Measurements from ENCODE around the gene ARHGEF16.

Gene ARHGEF16

DNA sequence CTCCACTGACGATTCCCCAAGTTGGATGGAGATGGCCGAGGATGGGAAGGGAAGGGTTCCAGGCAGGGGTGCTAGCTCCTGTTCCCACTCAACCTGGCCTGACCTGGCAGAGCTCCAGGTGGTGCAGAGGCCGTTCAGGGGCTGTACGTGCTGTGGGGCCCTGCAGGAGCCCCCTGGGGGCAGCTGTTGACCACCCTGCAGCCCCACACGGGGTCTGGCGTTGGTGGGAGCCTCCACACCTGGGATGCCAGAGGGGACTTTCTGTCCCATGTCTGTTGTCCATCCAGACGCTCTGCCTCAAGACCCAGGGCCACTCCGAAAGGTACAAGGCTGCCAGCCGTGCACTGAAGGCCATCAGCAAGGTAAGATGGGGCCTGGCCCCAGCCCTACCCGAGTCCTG is 20.0 kb downstream of the ARHGEF16 start:
- H3K4me3 Mint-ChIP-seq = no peak overlapping the region
- no peak overlapping the region for H3K27ac Mint-ChIP-seq
- H3K9me3 Mint-ChIP-seq = no peaks in the 10 kb centered on the region
- DNase-seq = no peak
- peaks cover 0 to 11% of the 10 kb centered on the region in 2 donors for H3K27me3 Mint-ChIP-seq
- H3K36me3 Mint-ChIP-seq (ENCODE audit: insufficient read depth) = no peaks in the 10 kb centered on the region
- ATAC-seq (replicated peaks) = no peak
- no peaks in the 10 kb centered on the region for H3K4me1 Mint-ChIP-seq (ENCODE audit: low read depth in 2 of 2)

DNA sequence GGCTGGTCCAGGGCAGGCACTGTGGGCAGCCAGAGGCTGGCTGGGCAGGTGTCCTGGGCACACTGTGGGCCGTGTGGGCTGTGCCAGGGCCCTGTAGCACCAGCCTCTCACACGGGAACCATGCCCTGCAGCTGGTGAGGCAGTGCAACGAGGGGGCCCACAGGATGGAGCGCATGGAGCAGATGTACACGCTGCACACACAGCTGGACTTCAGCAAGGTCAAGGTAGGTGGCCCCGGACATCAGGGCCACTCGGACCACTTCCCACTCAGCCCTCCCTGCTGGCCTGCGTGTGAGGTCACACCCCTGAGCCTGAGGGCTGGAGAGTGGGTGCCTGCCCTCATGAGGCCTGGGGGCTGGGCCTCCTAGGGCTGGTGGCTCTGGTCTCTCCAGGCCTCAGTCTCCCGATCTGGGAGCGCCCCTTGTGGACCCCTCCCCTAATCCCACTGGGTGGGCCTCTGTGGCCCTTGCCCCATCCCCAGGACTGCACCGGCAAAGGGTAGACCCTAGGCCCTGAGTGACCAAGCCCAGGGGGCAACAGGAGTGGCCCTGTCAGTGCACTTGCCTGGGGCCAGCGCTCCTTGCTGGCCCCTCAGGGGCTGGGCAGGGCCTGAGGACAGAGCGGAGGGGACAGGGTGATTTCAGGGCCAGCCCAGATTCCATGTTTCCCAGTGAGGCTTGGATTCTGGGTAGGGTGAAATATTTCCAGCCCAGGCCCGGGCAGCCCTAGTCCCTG is 21.5 kb downstream of the ARHGEF16 start:
- H3K27ac Mint-ChIP-seq = no peak overlapping the region
- no peaks in the 10 kb centered on the region for H3K4me1 Mint-ChIP-seq (ENCODE audit: low read depth in 2 of 2)
- H3K27me3 Mint-ChIP-seq = no peaks in the 10 kb centered on the region
- no peak overlapping the region for H3K4me3 Mint-ChIP-seq
- DNase-seq = no peak
- H3K36me3 Mint-ChIP-seq (ENCODE audit: insufficient read depth) = no peaks in the 10 kb centered on the region
- no peaks in the 10 kb centered on the region for H3K9me3 Mint-ChIP-seq
- no peak for ATAC-seq (replicated peaks)

DNA sequence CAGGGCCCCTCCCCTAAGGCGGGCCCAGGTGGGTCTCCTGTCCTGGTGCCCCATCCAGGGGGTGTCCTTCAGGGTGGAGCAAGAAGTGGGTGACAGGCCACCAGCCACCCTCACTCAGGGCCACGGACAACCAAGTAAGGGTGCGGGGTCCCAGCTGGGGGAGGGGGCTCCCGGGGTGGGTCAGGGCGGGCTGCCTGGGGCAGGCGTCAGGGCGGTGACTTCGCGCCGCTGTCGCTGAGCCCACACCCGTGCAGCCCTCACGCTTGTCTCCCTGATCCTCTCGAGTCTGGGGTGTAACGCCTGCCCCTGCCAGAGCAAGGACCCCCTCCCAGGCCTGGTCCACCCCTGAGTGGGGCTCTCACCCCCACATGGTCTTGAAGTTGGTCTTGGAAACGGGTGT is 22.2 kb downstream of the ARHGEF16 start:
- no peak for DNase-seq
- H3K27me3 Mint-ChIP-seq = no peaks in the 10 kb centered on the region
- no peak overlapping the region for H3K27ac Mint-ChIP-seq
- no peaks in the 10 kb centered on the region for H3K36me3 Mint-ChIP-seq (ENCODE audit: insufficient read depth)
- H3K4me3 Mint-ChIP-seq = no peak overlapping the region
- no peaks in the 10 kb centered on the region for H3K4me1 Mint-ChIP-seq (ENCODE audit: low read depth in 2 of 2)
- no peaks in the 10 kb centered on the region for H3K9me3 Mint-ChIP-seq
- ATAC-seq (replicated peaks) = no peak

DNA sequence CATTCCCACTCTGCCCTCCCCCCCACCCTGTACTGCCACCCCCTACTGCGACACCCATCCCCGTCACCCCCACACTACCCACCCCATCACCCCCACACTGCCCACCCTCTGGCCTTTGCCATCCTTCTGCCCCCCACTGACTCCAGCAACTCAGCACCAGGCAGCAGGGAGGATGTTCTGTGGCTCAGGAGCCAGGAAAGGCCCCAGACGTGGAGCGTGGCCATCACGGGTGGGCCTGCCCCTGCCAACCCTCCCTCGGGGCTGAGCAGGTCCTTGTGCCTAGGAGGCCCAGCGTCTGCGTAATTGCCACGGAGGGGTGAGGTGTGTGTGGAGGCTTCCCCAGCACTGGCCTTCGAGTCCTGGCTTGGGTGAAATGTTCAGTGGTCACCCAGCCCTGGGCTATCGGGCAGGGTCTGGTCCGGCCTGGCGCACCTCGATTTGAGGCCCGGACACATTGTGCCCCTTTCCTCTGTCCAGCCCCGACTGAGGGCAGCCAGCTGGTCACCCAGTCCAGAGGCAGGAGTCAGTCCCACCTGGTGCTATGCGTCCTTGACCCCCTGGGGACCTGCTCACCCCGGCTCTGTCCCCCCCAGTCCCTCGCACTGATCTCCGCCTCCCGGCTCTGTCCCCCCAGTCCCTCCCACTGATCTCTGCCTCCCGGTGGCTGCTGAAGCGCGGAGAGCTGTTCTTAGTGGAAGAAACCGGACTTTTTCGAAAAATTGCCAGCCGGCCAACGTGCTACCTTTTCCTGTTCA is 23.0 kb downstream of the ARHGEF16 start:
- Mint-ChIP-seq H3K9me3 (no peaks in the 10 kb centered on the region), H3K27me3 (no peaks in the 10 kb centered on the region), H3K4me1 (ENCODE audit: low read depth in 2 of 2) (no peaks in the 10 kb centered on the region), H3K36me3 (ENCODE audit: insufficient read depth) (no peaks in the 10 kb centered on the region), H3K27ac (no peak overlapping the region), H3K4me3 (no peak overlapping the region)
- DNase-seq (no peak), ATAC-seq (replicated peaks) (no peak)

DNA sequence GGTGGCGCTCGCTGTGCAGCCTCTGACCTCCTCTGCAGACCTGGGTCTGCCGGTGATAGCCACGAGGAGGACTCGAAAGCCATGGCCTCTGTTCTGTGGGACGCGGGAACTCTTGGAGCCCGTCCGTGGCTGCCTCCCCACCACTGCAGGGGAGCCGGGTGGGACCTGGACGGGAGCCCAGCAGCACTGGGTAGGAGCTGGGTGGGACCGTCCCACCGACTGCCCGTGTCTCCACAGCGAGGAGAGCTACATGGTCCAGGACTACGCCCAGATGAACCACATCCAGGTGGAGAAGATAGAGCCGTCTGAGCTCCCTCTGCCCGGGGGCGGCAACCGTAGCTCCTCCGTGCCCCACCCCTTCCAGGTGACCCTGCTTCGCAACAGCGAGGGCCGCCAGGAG is 23.7 kb downstream of the ARHGEF16 start:
- no peaks in the 10 kb centered on the region for H3K27me3 Mint-ChIP-seq
- no peak overlapping the region for H3K4me3 Mint-ChIP-seq
- no peaks in the 10 kb centered on the region for H3K36me3 Mint-ChIP-seq (ENCODE audit: insufficient read depth)
- no peaks in the 10 kb centered on the region for H3K9me3 Mint-ChIP-seq
- no peak overlapping the region for H3K27ac Mint-ChIP-seq
- DNase-seq = no peak
- no peak for ATAC-seq (replicated peaks)
- no peaks in the 10 kb centered on the region for H3K4me1 Mint-ChIP-seq (ENCODE audit: low read depth in 2 of 2)

DNA sequence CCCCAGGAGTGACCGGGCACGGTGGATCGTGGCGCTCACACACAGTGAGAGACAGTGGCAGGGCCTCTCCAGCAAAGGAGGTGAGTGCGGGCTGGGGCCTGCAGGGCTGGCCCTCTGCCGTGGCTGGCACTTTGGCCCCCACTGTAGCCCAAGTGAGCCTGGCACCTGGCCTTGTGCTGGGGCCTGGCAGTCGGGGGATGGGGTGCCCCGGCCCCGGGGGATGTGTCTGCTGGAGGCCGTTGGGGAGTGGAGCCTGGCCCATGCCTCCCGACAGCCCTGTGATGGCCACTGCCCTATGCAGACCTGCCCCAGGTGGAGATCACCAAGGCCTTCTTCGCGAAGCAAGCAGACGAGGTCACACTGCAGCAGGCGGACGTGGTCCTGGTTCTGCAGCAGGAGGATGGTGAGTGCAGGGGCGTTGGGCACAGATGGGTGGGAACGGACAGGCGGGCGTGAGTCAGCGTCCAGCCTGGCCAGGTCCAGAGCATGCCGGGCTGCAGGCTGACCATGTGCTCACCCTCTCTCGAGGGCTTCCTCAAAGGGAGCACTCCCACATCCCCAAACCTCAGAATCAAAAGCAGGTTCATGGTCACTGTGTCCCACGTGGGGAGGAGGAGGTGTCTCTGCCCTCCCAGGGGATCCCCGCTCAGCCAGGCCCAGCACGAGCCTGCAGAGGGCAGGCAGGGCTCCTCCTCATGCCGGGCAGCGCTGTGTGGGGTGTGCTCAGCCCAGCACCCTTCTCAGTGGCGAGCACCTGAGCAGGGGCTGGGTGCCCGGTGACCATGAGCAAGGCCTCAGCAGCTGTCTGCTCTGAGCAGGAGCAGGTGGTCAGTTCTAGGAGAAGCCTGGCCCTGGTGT is 25.3 kb downstream of the ARHGEF16 start:
- H3K9me3 Mint-ChIP-seq = no peaks in the 10 kb centered on the region
- peaks cover 0 to 1% of the 10 kb centered on the region in 2 donors for H3K4me1 Mint-ChIP-seq (ENCODE audit: low read depth in 2 of 2)
- H3K27ac Mint-ChIP-seq = no peak overlapping the region
- H3K27me3 Mint-ChIP-seq = peaks cover 5 to 10% of the 10 kb centered on the region in 2 donors
- no peaks in the 10 kb centered on the region for H3K36me3 Mint-ChIP-seq (ENCODE audit: insufficient read depth)
- ATAC-seq (replicated peaks) (no peak), DNase-seq (no peak)
- no peak overlapping the region for H3K4me3 Mint-ChIP-seq

DNA sequence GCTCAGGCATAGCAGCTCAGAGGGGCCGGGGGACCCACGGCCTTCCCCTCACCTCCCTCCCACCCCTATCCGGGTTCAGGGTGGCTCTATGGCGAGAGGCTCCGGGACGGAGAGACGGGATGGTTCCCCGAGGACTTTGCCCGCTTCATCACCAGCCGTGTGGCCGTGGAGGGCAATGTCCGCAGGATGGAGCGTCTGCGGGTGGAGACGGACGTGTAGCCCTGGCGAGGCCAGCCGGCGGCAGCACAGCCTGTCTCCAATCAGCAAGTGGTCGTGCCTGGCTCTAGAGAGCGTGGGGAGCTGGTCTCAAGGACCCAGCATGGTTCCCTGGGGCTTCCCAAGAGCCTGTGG is 25.9 kb downstream of the ARHGEF16 start:
- Mint-ChIP-seq H3K27me3 (peaks cover 5 to 10% of the 10 kb centered on the region in 2 donors), H3K9me3 (no peaks in the 10 kb centered on the region), H3K36me3 (ENCODE audit: insufficient read depth) (no peaks in the 10 kb centered on the region), H3K4me1 (ENCODE audit: low read depth in 2 of 2) (peaks cover 0 to 1% of the 10 kb centered on the region in 2 donors), H3K4me3 (no peak overlapping the region), H3K27ac (no peak overlapping the region)
- ATAC-seq (replicated peaks) (no peak), DNase-seq (no peak)

DNA sequence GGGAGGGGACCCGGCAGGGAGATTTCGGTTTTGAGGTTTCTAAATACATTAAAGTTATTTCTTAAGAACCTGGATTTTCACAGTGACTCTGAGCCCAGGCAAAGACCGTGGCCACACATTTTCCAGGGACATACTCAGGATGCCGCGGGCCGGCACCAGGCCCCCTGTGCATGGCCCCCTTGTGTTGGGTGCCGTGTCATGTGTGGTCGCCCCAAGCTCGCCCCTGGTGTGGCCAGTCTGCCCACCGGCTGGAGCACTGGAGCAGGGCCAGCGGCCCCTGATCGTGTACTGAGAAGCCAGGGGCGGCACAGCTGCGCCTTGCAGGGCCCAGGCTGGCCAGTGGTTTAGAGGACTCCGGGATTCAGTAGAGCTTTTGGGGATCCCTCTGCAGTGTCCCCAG is 26.6 kb downstream of the ARHGEF16 start:
- Mint-ChIP-seq H3K27ac (no peak overlapping the region), H3K4me3 (no peak overlapping the region), H3K36me3 (ENCODE audit: insufficient read depth) (no peaks in the 10 kb centered on the region), H3K27me3 (peaks cover 5 to 10% of the 10 kb centered on the region in 2 donors), H3K4me1 (ENCODE audit: low read depth in 2 of 2) (peaks cover 0 to 1% of the 10 kb centered on the region in 2 donors), H3K9me3 (no peaks in the 10 kb centered on the region)
- ATAC-seq (replicated peaks) = no peak
- no peak for DNase-seq

DNA sequence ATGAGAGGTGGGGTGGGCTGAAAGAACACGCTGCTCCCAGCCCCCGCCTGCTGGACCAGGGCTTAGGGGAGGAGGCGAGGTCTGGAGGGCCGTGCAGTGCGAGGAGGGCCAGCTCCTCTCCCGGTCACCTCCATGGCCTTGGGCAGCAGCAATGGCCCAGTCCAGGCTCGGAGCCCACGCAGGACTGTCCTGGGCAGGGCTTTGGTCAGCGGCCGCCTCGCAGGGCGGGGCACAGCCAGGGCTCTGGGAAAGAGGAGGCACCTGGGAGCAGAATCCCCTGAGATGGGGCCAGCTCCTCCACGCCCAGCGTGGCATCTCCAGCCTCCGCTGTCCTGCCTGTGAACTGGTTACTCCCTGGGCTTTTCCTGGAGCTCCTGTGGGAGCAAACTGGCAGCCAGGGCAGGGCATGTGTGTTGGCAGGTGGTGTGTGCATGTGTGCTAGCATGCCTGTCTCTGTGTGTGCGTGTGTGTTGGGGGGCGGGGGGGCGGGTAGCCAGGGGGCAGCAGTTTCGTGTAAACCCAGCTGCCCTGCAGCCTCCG is 27.4 kb downstream of the ARHGEF16 start:
- H3K9me3 Mint-ChIP-seq = no peaks in the 10 kb centered on the region
- H3K27ac Mint-ChIP-seq = no peak overlapping the region
- peaks cover 0 to 1% of the 10 kb centered on the region in 2 donors for H3K4me1 Mint-ChIP-seq (ENCODE audit: low read depth in 2 of 2)
- ATAC-seq (replicated peaks) = no peak
- no peak for DNase-seq
- no peak overlapping the region for H3K4me3 Mint-ChIP-seq
- no peaks in the 10 kb centered on the region for H3K36me3 Mint-ChIP-seq (ENCODE audit: insufficient read depth)
- peaks cover 5 to 10% of the 10 kb centered on the region in 2 donors for H3K27me3 Mint-ChIP-seq

DNA sequence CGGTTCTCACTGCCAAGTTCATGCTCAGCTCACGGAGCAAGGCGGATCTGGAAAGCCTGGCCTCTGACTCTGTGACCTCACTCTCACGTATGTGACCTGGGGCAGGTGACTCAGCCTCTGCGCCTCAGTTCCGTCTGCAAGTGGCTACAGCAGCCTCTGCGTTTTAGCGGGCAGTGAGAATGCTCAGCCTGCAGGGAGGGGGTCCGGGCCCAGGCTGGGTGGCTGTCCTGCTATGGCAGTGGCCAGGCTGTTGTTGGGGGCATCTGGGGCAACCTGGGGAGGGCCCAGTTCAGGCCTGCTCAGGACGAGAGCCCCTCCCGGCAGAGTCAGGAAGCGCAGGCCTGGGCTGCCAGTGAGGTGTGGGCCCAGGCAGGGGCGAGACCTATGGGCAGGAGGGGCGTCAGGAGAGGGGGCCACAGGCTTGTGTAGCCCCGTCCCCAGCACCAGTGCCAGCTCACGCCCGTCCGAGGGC is 27.9 kb downstream of the ARHGEF16 start:
- ATAC-seq (replicated peaks) (no peak), DNase-seq (no peak)
- Mint-ChIP-seq H3K36me3 (ENCODE audit: insufficient read depth) (no peaks in the 10 kb centered on the region), H3K27ac (no peak overlapping the region), H3K27me3 (peaks cover 5 to 10% of the 10 kb centered on the region in 2 donors), H3K4me1 (ENCODE audit: low read depth in 2 of 2) (peaks cover 0 to 1% of the 10 kb centered on the region in 2 donors), H3K9me3 (no peaks in the 10 kb centered on the region), H3K4me3 (no peak overlapping the region)

DNA sequence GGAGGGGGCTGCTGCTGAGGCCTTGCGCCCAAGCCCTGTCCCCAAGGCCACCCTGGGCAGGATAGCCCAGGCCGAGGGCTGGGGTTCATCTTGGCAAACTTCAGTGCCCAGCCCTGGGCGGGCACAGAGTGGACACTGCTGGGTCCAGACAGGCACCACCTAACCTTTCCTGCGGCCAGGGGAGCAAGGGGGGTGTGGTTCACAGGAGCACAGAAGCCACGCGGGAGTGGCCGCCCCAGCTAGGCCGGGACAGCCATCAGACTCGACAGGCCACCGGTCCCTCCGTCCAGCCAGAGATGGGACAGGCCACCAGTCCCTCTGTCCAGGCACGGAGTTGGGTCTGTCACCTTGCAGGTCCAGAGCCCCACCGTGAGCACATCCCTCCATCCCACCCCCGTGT is 28.9 kb downstream of the ARHGEF16 start:
- no peak overlapping the region for H3K27ac Mint-ChIP-seq
- H3K4me3 Mint-ChIP-seq = no peak overlapping the region
- no peaks in the 10 kb centered on the region for H3K36me3 Mint-ChIP-seq (ENCODE audit: insufficient read depth)
- peaks cover 0 to 1% of the 10 kb centered on the region in 2 donors for H3K4me1 Mint-ChIP-seq (ENCODE audit: low read depth in 2 of 2)
- ATAC-seq (replicated peaks) (no peak), DNase-seq (no peak)
- peaks cover 5 to 10% of the 10 kb centered on the region in 2 donors for H3K27me3 Mint-ChIP-seq
- H3K9me3 Mint-ChIP-seq = no peaks in the 10 kb centered on the region

DNA sequence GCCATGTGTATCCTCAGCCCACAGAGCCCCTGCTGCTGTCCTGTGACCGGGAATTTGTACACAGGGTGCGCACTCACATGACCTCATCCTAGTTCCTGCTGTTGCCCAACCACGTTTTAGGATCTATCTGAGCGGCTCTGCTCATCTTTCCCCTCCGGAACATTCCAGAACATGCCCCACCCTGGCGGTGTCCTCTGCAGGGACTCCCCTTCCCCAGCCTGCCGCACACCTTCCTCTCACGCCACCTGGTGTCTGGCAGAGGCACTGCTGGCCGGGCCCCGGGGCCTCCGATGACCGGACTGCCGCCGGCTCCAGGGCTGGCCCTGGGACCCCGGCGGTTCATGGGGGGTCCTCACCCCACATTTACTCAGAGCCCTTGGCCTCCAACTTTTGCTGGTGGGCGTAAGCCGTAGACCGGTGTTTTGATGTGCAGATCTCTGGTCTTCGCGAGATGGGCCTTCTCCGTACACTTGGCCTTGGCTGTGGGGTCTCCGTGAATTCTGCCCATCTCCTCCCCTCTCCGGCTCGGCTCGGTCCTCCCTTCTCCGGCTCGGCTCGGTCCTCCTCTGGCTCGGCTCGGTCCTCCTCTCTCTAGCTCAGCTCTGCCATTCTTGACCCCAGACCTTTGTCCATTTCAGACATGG is 29.5 kb downstream of the ARHGEF16 start:
- no peak overlapping the region for H3K4me3 Mint-ChIP-seq
- H3K36me3 Mint-ChIP-seq (ENCODE audit: insufficient read depth) = no peaks in the 10 kb centered on the region
- peaks cover 5 to 10% of the 10 kb centered on the region in 2 donors for H3K27me3 Mint-ChIP-seq
- no peak overlapping the region for H3K27ac Mint-ChIP-seq
- no peak for ATAC-seq (replicated peaks)
- DNase-seq = peak; percentile 26 to 38 (median 32)
- H3K9me3 Mint-ChIP-seq = peaks cover 0 to 1% of the 10 kb centered on the region in 2 donors
- H3K4me1 Mint-ChIP-seq (ENCODE audit: low read depth in 2 of 2) = peaks cover 0 to 1% of the 10 kb centered on the region in 2 donors

DNA sequence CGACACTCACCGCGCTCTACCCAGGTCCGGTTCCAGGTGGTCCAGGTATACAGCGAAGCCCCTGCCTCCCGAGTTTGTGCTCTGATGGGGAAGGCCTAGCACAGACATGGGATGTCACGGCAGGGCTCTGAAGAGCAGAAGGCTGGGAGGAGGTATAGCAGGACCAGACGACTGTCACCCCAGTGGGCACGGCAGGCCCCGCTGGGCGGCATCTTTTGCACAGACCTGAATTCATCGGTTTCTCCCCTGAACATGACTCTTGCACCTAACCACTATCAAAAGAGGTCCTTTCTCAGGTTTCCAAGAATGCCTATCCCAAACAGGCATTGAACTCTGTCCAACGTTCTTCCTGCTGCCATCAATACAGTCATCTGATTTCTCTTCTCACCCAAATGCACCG is 30.6 kb downstream of the ARHGEF16 start:
- ATAC-seq (replicated peaks) = no peak

More for the DNA sequence above, 30.6 kb downstream of the ARHGEF16 start:
- Mint-ChIP-seq H3K4me1 (ENCODE audit: low read depth in 2 of 2) (peaks cover 0 to 1% of the 10 kb centered on the region in 2 donors), H3K9me3 (peaks cover 0 to 3% of the 10 kb centered on the region in 2 donors), H3K4me3 (no peak overlapping the region), H3K27me3 (peaks cover 5 to 10% of the 10 kb centered on the region in 2 donors), H3K27ac (no peak overlapping the region), H3K36me3 (ENCODE audit: insufficient read depth) (no peaks in the 10 kb centered on the region)
- no peak for DNase-seq
